ENCODE results near the gene SNX18. TPM values are rescaled to one million over a fixed set of nuclear protein-coding genes. Genes with fewer than 3 reads are reported as not detected.

SNX18 gene
- total RNA-seq, 1 experiment from 2014 or later = 49.5 TPM

DNA sequence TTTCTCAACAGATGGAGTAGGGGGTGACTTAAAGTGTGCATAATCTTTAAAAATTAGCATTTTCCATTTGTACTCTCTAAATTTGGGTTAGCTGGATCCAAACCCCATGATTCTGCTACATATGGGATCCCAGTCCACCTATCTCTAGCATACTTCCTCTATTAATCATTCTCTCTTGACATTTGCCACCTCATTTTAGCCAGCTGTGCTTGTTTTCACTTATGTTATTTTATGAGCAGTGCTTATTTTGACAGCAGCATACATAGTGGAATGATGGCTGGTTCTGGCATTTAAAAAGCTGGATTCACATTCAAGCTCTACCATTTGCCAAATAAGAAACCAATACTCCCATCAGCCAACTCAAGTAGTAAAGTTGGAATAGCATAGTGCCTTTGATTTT, 22.5 kb upstream of the SNX18 start:
- H3K27ac ChIP-seq = no peak overlapping the region
- no peaks in the 10 kb centered on the region for H3K4me1 ChIP-seq (replicated peaks)
- no peak overlapping the region for H3K4me3 ChIP-seq
- no peaks in the 10 kb centered on the region for H3K36me3 ChIP-seq
- no peaks in the 10 kb centered on the region for H3K27me3 ChIP-seq (replicated peaks)
- no peak for DNase-seq (ENCODE audit: low read depth in 1 of 2, low spot score in 2 of 2)
- H3K9me3 ChIP-seq (replicated peaks) = 0 out of 2 replicates have a peak, but pooled peaks cover 2% of the 10 kb centered on the region

GRCh38 chr5:54514291-54514690, 3.3 kb upstream of the SNX18 start:
- peaks cover 17% of the 10 kb centered on the region for H3K36me3 ChIP-seq
- peaks cover 37% of the 10 kb centered on the region for H3K4me1 ChIP-seq (replicated peaks)
- no peak overlapping the region for H3K4me3 ChIP-seq
- no peaks in the 10 kb centered on the region for H3K27me3 ChIP-seq (replicated peaks)
- peak overlapping the region; percentile 94 for H3K27ac ChIP-seq
- DNase-seq (ENCODE audit: low read depth in 1 of 2, low spot score in 2 of 2) = peak in 1 of 2 experiments; percentile 51
- no peaks in the 10 kb centered on the region for H3K9me3 ChIP-seq (replicated peaks)

DNA sequence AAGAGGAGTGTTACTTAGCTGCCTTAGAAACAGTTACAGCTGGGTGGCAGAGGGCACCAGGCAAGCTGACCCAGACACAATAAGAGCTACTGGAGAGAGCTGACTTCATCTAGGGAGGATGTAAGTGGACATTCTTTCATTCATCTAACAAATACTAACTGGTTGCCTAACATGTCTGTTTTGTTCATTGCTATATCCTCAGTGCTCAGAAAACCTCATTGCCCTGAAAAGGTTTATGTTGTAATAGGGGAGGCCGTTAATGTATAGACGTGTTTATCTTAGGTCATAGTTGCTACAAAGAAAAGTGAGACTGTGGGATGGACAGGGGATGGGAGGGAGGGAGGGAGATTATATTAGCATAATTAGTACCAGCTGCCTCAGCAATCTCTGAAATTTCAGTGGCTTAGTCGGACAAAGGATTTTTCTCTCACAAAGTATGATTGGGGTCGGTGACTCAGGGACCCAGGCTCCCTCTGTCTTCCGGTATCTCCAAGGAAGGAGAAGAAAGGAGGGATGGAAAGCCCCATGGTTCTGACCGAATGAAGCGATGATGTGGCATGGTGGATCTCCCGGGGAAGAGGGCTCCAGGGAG, 2.6 kb upstream of the SNX18 start:
- Histone ChIP-seq H3K27me3 (replicated peaks) (no peaks in the 10 kb centered on the region), H3K4me3 (no peak overlapping the region), H3K36me3 (peaks cover 23% of the 10 kb centered on the region), H3K4me1 (replicated peaks) (peaks cover 37% of the 10 kb centered on the region), H3K27ac (peak overlapping the region; percentile 94), H3K9me3 (replicated peaks) (no peaks in the 10 kb centered on the region)
- peak; percentile 87 to 93 for DNase-seq (ENCODE audit: low read depth in 1 of 2, low spot score in 2 of 2)

DNA sequence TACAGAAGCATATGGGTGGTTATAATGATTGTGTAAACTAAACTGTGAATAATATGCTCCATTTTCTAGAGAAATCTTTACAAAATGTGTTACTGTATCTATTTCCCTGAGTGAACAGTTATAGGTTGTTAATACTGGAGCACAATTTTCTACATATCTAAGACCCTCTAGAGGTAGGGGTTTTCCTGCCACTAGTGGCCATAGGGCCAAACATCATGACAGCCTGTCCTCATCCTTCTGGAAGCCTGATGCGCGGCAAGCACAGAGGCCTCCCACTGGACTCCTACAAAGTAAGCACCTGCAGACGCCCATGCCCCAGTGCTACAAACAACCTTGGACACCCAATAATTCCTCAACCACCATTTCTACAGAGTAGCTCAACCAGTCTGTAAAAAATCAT, 1.9 kb upstream of the SNX18 start:
- Histone ChIP-seq H3K27ac (peak overlapping the region; percentile 94), H3K9me3 (replicated peaks) (no peaks in the 10 kb centered on the region), H3K36me3 (peaks cover 30% of the 10 kb centered on the region), H3K27me3 (replicated peaks) (no peaks in the 10 kb centered on the region), H3K4me3 (no peak overlapping the region), H3K4me1 (replicated peaks) (peaks cover 39% of the 10 kb centered on the region)
- no peak for DNase-seq (ENCODE audit: low read depth in 1 of 2, low spot score in 2 of 2)

- Histone ChIP-seq H3K4me1 (replicated peaks) (peaks cover 44% of the 10 kb centered on the region), H3K36me3 (peaks cover 35% of the 10 kb centered on the region), H3K9me3 (replicated peaks) (no peaks in the 10 kb centered on the region), H3K27me3 (replicated peaks) (no peaks in the 10 kb centered on the region), H3K4me3 (no peak overlapping the region), H3K27ac (peak overlapping the region; percentile 94)
- peak in 1 of 2 experiments; percentile 60 for DNase-seq (ENCODE audit: low read depth in 1 of 2, low spot score in 2 of 2)
Measured at GRCh38 chr5:54516051-54516655, 1.4 kb upstream of the SNX18 start.

DNA sequence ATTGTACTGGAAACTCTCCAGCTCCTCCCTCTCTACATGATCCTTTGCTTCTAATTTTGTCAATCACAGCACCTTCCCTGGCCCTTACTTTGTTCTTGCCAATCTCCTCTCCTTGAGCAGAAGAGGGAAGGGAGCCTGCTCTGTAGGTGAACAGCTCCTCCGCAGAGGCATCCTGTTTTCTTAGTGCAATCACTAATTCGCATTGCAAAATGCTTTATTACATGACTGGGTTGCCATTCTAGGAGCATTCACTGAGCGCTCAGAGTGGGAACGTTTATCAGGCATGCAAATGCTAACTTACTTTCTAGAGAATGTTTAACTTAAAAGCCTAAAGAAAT, 416 bp upstream of the SNX18 start:
- Histone ChIP-seq H3K4me3 (peak overlapping the region; percentile 96), H3K36me3 (peaks cover 45% of the 10 kb centered on the region), H3K9me3 (replicated peaks) (no peaks in the 10 kb centered on the region), H3K27ac (peak overlapping the region; percentile 7; the same call in 1 of the 2 replicates), H3K27me3 (replicated peaks) (no peaks in the 10 kb centered on the region), H3K4me1 (replicated peaks) (peaks cover 54% of the 10 kb centered on the region)
- DNase-seq (ENCODE audit: low read depth in 1 of 2, low spot score in 2 of 2) = no peak

- DNase-seq (ENCODE audit: low read depth in 1 of 2, low spot score in 2 of 2) = peak; percentile 55 to 65
- Histone ChIP-seq H3K27me3 (replicated peaks) (no peaks in the 10 kb centered on the region), H3K9me3 (replicated peaks) (no peaks in the 10 kb centered on the region), H3K4me3 (peak overlapping the region; percentile 96), H3K4me1 (replicated peaks) (peaks cover 55% of the 10 kb centered on the region), H3K27ac (peak overlapping the region; percentile 66), H3K36me3 (peaks cover 55% of the 10 kb centered on the region)
Measured at GRCh38 chr5:54518146-54518817, 723 bp downstream of the SNX18 start.

DNA sequence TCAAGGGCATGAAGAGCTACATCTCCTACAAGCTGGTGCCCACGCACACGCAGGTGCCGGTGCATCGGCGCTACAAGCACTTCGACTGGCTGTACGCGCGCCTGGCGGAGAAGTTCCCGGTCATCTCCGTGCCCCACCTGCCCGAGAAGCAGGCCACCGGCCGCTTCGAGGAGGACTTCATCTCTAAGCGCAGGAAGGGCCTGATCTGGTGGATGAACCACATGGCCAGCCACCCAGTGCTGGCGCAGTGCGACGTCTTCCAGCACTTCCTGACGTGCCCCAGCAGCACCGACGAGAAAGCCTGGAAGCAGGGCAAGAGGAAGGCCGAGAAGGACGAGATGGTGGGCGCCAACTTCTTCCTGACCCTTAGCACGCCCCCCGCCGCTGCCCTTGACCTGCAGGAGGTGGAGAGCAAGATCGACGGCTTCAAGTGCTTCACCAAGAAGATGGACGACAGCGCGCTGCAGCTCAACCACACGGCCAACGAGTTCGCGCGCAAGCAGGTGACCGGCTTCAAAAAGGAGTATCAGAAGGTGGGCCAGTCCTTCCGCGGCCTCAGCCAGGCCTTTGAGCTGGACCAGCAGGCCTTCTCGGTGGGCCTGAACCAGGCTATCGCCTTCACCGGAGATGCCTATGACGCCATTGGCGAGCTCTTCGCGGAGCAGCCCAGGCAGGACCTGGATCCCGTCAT, 1.4 kb downstream of the SNX18 start:
- Histone ChIP-seq H3K4me3 (peak overlapping the region; percentile 96), H3K36me3 (peaks cover 62% of the 10 kb centered on the region), H3K27ac (peak overlapping the region; percentile 66; the same call in 1 of the 2 replicates), H3K9me3 (replicated peaks) (no peaks in the 10 kb centered on the region), H3K4me1 (replicated peaks) (peaks cover 62% of the 10 kb centered on the region), H3K27me3 (replicated peaks) (no peaks in the 10 kb centered on the region)
- DNase-seq (ENCODE audit: low read depth in 1 of 2, low spot score in 2 of 2) = peak in 1 of 2 experiments; percentile 63

GRCh38 chr5:54519509-54519876, 1.9 kb downstream of the SNX18 start:
- no peak overlapping the region for H3K27ac ChIP-seq
- H3K9me3 ChIP-seq (replicated peaks) = no peaks in the 10 kb centered on the region
- peaks cover 61% of the 10 kb centered on the region for H3K4me1 ChIP-seq (replicated peaks)
- peak overlapping the region; percentile 96 for H3K4me3 ChIP-seq
- DNase-seq (ENCODE audit: low read depth in 1 of 2, low spot score in 2 of 2) = peak in 1 of 2 experiments; percentile 49
- peaks cover 65% of the 10 kb centered on the region for H3K36me3 ChIP-seq
- no peaks in the 10 kb centered on the region for H3K27me3 ChIP-seq (replicated peaks)

DNA sequence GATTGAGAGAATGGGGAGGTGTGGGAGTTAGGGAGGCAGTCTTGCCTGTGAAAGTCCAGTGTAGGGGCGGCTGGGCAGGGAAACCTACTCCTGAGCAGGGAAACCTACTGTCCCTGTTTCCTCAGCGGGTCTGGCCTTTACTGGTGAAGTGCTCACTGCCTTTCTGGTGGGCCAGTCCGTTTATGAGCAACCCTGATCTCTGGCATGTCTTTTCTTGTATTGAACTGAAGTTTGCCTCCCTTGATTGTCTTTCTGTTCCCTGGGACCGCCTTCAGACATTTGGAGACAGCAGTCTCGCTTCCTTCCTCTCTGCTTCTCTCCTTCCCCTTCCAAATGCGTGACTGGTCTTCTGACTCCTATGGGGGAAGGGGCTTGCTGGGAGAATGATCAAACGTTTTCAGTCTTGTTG, 2.9 kb downstream of the SNX18 start:
- peak; percentile 50 to 63 for DNase-seq (ENCODE audit: low read depth in 1 of 2, low spot score in 2 of 2)
- Histone ChIP-seq H3K36me3 (peaks cover 70% of the 10 kb centered on the region), H3K4me3 (peak overlapping the region; percentile 96), H3K9me3 (replicated peaks) (no peaks in the 10 kb centered on the region), H3K27me3 (replicated peaks) (no peaks in the 10 kb centered on the region), H3K4me1 (replicated peaks) (peaks cover 54% of the 10 kb centered on the region), H3K27ac (peak overlapping the region; percentile 23; the same call in 1 of the 2 replicates)

DNA sequence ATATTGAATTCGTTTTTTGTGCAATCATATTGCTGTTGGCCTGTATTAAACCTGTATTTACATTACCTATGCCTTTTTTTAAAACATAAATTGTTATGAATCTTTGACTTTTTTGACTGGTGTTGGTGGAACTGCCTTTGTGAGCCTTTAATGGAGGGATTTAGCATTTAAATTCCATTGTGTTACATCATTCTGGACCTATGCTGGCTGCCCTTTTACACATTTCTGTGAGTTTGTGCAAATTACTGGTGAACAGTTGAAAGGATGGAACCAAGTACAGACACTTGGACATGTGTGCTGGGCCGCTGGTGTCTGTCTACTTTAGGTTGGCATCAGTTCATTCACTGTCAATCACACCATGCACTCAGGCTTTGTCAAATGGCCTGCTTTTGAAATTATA, 3.4 kb downstream of the SNX18 start:
- peaks cover 49% of the 10 kb centered on the region for H3K4me1 ChIP-seq (replicated peaks)

GRCh38 chr5:54521856-54522479, 4.4 kb downstream of the SNX18 start:
- no peaks in the 10 kb centered on the region for H3K9me3 ChIP-seq (replicated peaks)
- H3K4me1 ChIP-seq (replicated peaks) = peaks cover 39% of the 10 kb centered on the region
- peaks cover 74% of the 10 kb centered on the region for H3K36me3 ChIP-seq
- DNase-seq (ENCODE audit: low read depth in 1 of 2, low spot score in 2 of 2) = no peak
- H3K4me3 ChIP-seq = no peak overlapping the region
- no peak overlapping the region for H3K27ac ChIP-seq
- H3K27me3 ChIP-seq (replicated peaks) = no peaks in the 10 kb centered on the region

More for the DNA sequence above, 3.4 kb downstream of the SNX18 start:
- no peak for DNase-seq (ENCODE audit: low read depth in 1 of 2, low spot score in 2 of 2)
- Histone ChIP-seq H3K9me3 (replicated peaks) (no peaks in the 10 kb centered on the region), H3K27ac (peak overlapping the region; percentile 23; the same call in 1 of the 2 replicates), H3K4me3 (peak overlapping the region; percentile 96), H3K27me3 (replicated peaks) (no peaks in the 10 kb centered on the region), H3K36me3 (peaks cover 70% of the 10 kb centered on the region)

DNA sequence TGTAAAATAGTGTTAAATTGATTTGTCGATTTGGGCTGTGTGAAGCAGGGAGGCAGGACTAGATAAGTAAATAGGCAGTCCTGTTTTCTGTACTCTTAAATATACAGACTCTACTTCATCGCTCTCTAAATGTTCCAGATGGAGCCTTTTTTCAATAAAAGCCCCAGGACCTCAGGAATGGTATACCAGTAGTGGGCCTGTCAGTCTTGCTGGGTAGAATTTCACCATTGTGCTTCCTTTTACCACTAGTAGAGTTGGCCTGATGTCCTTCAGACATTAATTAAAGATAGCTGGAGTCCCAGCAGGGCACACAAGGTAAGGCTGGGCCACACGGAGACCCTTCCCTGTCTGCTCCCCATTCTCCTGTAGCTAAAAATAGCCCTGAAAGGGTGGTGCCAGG, 6.0 kb downstream of the SNX18 start:
- no peak for DNase-seq (ENCODE audit: low read depth in 1 of 2, low spot score in 2 of 2)
- H3K4me1 ChIP-seq (replicated peaks) = peaks cover 32% of the 10 kb centered on the region
- H3K9me3 ChIP-seq (replicated peaks) = no peaks in the 10 kb centered on the region
- no peak overlapping the region for H3K4me3 ChIP-seq
- peaks cover 74% of the 10 kb centered on the region for H3K36me3 ChIP-seq
- H3K27me3 ChIP-seq (replicated peaks) = no peaks in the 10 kb centered on the region
- H3K27ac ChIP-seq = no peak overlapping the region
